Measurements from ENCODE around the gene TNNI2.

The TNNI2 gene

GRCh38 chr11:1847006-1847735, 8.4 kb downstream of the TNNI2 start:
- no peak for DNase-seq

DNA sequence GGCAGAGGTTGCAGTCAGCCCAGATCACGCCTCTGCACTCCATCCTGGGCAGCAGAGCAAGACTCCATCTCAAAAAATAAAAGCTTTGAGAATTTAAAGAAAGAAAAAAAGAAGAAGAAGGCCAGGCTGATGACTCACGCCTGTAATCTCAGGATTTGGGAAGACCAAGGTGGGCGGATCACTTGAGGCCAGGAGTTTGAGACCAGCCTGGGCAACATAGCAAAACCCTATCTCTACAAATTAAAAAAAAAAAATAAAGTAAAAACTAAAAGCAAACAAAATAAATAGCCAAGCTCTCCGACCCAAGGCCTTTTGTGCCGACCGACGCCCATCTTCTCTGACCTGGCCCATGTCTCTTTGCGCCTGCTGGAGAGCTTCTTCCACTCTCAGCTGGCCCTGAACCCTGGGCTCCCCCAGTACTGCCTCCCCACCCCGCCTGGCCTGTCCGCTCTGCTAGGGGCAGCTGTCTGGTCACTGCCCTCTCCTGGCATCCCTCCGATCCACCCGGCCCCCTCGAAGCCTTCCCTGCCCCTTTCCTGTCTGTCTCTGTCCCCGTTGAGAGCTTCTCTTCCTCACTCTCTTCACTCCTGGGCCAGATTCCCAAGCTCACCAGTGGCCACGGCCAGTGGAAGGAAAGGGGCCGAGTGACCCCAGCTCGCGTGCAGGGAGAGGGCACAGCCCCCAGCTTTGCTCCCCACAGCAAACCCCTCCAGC, 9.3 kb downstream of the TNNI2 start:
- DNase-seq = no peak

GRCh38 chr11:1848640-1849430, 10.1 kb downstream of the TNNI2 start:
- DNase-seq = no peak

- DNase-seq = no peak
Observed at GRCh38 chr11:1851468-1852180, 12.8 kb downstream of the TNNI2 start.

- no peak for DNase-seq
Observed at GRCh38 chr11:1852271-1852876, 13.6 kb downstream of the TNNI2 start.

GRCh38 chr11:1852877-1853276, 14.1 kb downstream of the TNNI2 start, which contains the start of gene LSP1:
Gene LSP1 (plus strand): TSS chr11:1853084. CDS start chr11:1853145, 61 bp downstream.
- DNase-seq = peak; percentile 87 to 90

- DNase-seq = peak in 1 of 2 donors; percentile 35
Observed at GRCh38 chr11:1853376-1854131, 14.8 kb downstream of the TNNI2 start.

- DNase-seq = no peak
Observed at GRCh38 chr11:1854132-1854948, 15.6 kb downstream of the TNNI2 start.

- no peak for DNase-seq
Observed at GRCh38 chr11:1854949-1855885, 16.4 kb downstream of the TNNI2 start.

GRCh38 chr11:1855886-1856265, 17.1 kb downstream of the TNNI2 start:
- DNase-seq = no peak

DNA sequence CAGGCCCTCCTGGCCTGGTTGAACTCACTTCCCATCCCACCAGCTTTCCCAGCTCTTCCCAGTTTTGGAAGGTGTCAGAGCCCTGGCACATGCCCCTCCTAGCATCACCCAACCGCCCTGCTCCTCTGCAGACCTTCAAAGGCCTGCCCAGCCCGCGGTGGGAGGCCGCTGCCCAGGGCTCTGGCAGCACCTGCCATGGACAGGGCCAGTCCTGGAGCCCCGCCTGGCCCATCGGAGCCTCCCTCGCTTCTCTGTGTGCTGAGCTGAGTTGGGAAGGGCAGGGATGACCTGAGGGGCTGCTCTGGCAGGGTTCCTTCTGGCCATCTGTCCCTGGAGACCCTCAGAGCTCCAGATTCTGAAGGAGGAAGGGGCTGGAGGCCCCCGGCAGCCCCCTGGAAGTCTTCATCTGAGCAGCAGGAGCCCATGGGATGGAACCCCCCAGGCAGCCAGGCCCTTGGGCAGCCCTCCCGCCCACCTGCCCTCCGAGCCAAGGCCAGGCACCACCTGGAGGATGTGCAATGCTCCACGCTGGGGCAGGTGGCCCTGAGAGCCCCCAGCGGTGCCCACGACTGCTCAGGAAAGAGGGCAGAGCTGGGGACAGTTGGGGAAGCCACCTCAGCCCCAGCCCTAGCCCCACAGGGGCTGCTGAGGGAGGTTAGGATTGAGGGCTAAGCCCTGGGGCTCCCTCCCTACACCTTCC, 17.7 kb downstream of the TNNI2 start:
- DNase-seq = no peak

DNA sequence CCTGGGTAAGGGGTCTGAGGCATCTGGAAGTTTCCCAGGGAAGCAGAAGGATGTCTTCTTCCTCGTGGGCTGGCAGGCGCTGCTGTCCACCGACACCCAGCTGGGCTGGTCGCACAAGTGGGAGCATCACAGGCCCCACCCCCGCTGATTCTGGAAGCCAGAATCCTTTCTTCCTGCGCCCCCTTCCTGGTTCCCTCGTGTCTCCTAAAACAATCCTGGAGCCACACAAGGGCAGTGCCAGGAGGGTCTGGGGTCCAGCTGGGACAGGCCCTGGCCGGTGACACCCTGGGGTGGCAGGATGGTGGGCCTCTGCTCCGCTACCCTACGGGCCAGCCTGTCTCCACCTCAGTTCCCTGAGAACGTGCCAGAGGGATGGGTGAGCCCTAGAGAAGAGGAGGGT, 18.3 kb downstream of the TNNI2 start:
- DNase-seq = no peak

- no peak for DNase-seq
Observed at GRCh38 chr11:1858154-1858553, 19.4 kb downstream of the TNNI2 start.

DNA sequence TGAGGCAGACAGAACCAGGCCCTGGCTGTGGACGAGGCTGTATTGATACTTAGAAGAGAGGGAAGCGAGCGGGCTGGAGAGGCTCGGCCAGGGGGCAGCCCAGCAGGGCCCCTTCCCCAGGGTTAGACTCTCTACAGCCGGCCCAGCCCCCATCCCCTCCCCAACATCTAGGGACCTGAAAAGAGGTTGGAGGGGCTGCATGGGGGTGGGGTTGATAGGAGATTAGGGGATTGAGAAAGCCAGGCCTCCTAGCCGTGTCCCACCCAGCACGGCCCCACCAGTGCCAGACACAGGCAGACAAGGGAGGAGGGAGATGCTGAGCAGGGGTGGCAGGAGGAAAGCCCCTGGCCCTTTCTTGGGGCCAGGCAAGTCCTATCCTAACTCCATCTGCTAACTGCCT, 19.8 kb downstream of the TNNI2 start:
- no peak for DNase-seq

GRCh38 chr11:1859004-1859403, 20.2 kb downstream of the TNNI2 start:
- no peak for DNase-seq

DNA sequence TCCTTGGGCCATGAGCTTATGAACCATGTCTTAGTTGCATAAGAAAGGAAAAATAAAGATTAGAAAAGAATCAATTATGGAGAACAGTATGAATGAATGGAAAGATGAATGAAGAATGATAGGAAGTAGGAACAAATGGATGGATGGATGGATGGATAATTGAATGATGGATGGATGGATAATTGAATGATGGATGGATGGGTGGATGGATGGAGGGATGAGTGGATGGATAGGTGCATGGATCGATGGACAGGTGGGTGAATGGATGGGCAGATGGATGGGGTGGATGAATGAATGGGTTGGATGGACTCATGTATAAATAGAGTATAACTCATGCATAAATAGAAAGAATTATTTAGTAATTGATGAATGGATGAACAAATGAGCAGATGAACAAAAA, 21.3 kb downstream of the TNNI2 start:
- no peak for DNase-seq

- DNase-seq = no peak
Observed at GRCh38 chr11:1861435-1862411, 22.9 kb downstream of the TNNI2 start.

Data from CD4-positive, alpha-beta T cell treated with Interleukin-1 beta for 1 hour (primary cell).